HepG2 (cell line): Measurements from ENCODE around the gene ATPAF1. TPM values are rescaled to one million over a fixed set of nuclear protein-coding genes. Genes with fewer than 3 reads are reported as not detected.

Experiments
- IRF2 ChIP-seq: IDR thresholded peaks from 2 replicates; pipeline ENCODE4 v1.6.1; 2018; ENCODE audit warnings: missing genetic modification reagents, missing compliant biosample characterization
- JUN ChIP-seq: sonication (generic); formaldehyde crosslinking; IDR thresholded peaks from 2 replicates; pipeline ENCODE4 v1.4.0; 2020; ENCODE audit warnings: mild to moderate bottlenecking, missing genetic modification reagents
- PHF8 ChIP-seq: sonication (generic); formaldehyde crosslinking; IDR thresholded peaks from 2 replicates; pipeline ENCODE4 v1.5.0; 2020; ENCODE audit warnings: missing genetic modification reagents
- SP4 ChIP-seq: sonication (generic); formaldehyde crosslinking; IDR thresholded peaks from 2 replicates; pipeline ENCODE4 v1.8.1; 2023; ENCODE audit warnings: mild to moderate bottlenecking, missing genetic modification reagents
- TAF1 ChIP-seq: sonication (generic); formaldehyde crosslinking; IDR thresholded peaks from 2 replicates; pipeline ENCODE4 v1.4.0; 2020; ENCODE audit warnings: missing genetic modification reagents
- ZC3H13 ChIP-seq: sonication (generic); formaldehyde crosslinking; IDR thresholded peaks from 2 replicates; pipeline ENCODE4 v1.8.1; 2023; ENCODE audit warnings: mild to moderate bottlenecking, missing genetic modification reagents, moderate library complexity
- ZFAT ChIP-seq: sonication (generic); formaldehyde crosslinking; conservative IDR thresholded peaks from 2 replicates; pipeline ENCODE4 v1.8.1; 2023; ENCODE audit warnings: missing genetic modification reagents, inconsistent platforms
- ZMYM2 ChIP-seq: sonication (generic); formaldehyde crosslinking; IDR thresholded peaks from 2 replicates; pipeline ENCODE4 v1.8.0; 2022; ENCODE audit warnings: mild to moderate bottlenecking, missing genetic modification reagents
- ZMYM3 ChIP-seq: sonication (generic); formaldehyde crosslinking; IDR thresholded peaks from 2 replicates; pipeline ENCODE4 v1.5.1; 2020; ENCODE audit warnings: mild to moderate bottlenecking, missing genetic modification reagents
- ZMYM4 ChIP-seq: sonication (generic); formaldehyde crosslinking; IDR thresholded peaks from 2 replicates; pipeline ENCODE4 v1.8.1; 2023; ENCODE audit warnings: mild to moderate bottlenecking, missing genetic modification reagents
- ZNF557 ChIP-seq: sonication (generic); formaldehyde crosslinking; IDR thresholded peaks from 2 replicates; pipeline ENCODE4 v1.4.0; 2020; ENCODE audit warnings: missing genetic modification reagents
- ZNF570 ChIP-seq: sonication (generic); formaldehyde crosslinking; IDR thresholded peaks from 2 replicates; pipeline ENCODE4 v1.4.0; 2020; ENCODE audit warnings: mild to moderate bottlenecking, missing genetic modification reagents, borderline replicate concordance
- ZNF709 ChIP-seq: sonication (generic); formaldehyde crosslinking; IDR thresholded peaks from 2 replicates; pipeline ENCODE4 v1.5.0; 2020; ENCODE audit warnings: mild to moderate bottlenecking, missing genetic modification reagents
- ZNF883 ChIP-seq: sonication (generic); formaldehyde crosslinking; IDR thresholded peaks from 2 replicates; pipeline ENCODE4 v1.5.1; 2020; ENCODE audit warnings: mild to moderate bottlenecking, missing genetic modification reagents; ENCODE audit errors: not compliant biosample characterization
- ZSCAN12 ChIP-seq: sonication (generic); formaldehyde crosslinking; IDR thresholded peaks from 2 replicates; pipeline ENCODE4 v1.9.0; 2021; ENCODE audit warnings: mild to moderate bottlenecking, missing genetic modification reagents
- polyA plus RNA-seq, 8 experiments: library from polyadenylated mRNA; depleted of rRNA in 3 of 8; stranded (reverse) in 7 of 8; unstranded in 1 of 8; fragments of >200 nt; fragmentation: Illumina TruSeq in 4 of 8; extraction: Trizol in 4 of 8; gene quantifications; 2 replicates each; pipeline versions ENCODE4 v1.2.1 to v1.2.3, GENCODE V29; 2011 to 2016; ENCODE audit warnings: low read depth in 4 of 8, missing spikeins in 1 of 8, mixed read lengths in 1 of 8; ENCODE audit not compliant: insufficient read depth in 1 of 8
- total RNA-seq, 5 experiments: library from RNA; depleted of rRNA; stranded (reverse); fragments of >200 nt; fragmentation: Illumina TruSeq; extraction: Trizol; gene quantifications; 2 replicates each; pipeline ENCODE4 v1.2.3, GENCODE V29; 2016; ENCODE audit warnings: low read depth in 1 of 5
- TF ChIP-seq, protein P1 (sequence below): IDR thresholded peaks from 2 replicates; pipeline ENCODE4 v1.6.1; 2012; ENCODE audit warnings: inconsistent platforms
- TF ChIP-seq, protein P2 (sequence below): sonication (generic); formaldehyde crosslinking; IDR thresholded peaks from 2 replicates; pipeline ENCODE4 v1.4.0; 2020; ENCODE audit warnings: missing genetic modification reagents
- TF ChIP-seq, protein P3 (sequence below): sonication (generic); formaldehyde crosslinking; IDR thresholded peaks from 2 replicates; pipeline ENCODE4 v1.5.0; 2020; ENCODE audit warnings: mild to moderate bottlenecking, missing genetic modification reagents
- TF ChIP-seq, protein P4 (sequence below): sonication (generic); formaldehyde crosslinking; IDR thresholded peaks from 2 replicates; pipeline ENCODE4 v1.4.0; 2020; ENCODE audit warnings: missing genetic modification reagents
- TF ChIP-seq, protein P5 (sequence below): sonication (generic); formaldehyde crosslinking; IDR thresholded peaks from 2 replicates; pipeline ENCODE4 v1.5.1; 2020; ENCODE audit warnings: mild to moderate bottlenecking, missing genetic modification reagents, moderate library complexity

Gene ATPAF1
- total and polyA plus RNA-seq, 2 of the 13 experiments (the other 11 are each of a cell fraction or from before 2014, with no cell fraction given): 66.6 to 76.7 TPM

DNA sequence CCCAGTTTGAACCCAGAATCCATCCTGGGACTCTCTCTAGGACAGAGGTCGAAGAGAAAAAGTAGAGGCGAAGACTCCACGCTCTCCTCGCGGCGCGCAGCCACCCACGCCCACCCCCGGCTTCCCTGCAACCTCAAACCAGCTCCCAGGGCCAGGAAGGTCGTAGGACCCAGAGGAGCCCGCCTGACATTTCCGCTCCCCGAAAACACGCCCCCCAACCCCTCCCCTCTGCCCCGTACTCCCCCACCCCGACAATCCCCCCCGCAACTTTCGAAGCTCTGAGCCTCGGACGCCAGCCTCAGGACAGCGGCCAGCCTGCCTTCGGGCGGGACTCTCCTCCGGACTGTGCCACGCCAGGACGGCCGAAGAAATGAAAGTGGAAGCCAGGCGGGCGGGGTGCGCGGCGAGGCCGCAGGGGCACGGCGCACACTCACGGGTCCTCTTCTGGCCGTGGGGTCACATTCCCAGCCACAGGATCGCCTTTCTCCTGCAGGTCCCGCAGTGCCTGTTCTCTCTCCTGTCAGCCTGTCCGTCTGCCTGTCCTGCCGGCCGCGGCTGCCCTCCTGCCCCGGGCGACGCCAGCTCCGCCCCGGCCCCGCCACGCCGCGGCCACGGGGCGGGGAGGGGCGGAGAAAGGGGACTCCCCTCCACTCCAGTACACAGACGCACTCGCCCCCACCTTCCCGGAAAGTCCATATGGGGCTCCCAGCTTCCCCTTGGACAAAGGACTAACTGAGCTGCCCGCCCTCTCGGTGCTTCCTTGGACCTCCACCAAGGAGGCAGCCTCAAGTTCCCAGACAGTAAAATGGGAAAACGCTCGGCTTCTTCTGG, 51.7 kb downstream of the ATPAF1 start, which contains the start of gene MOB3C (continued):
- TF ChIP-seq ZNF709 (CRISPR knock-in tag) (0 out of 2 replicates have a peak, but pooled peaks have one; percentile 37), SP4 (CRISPR knock-in tag) (peak; percentile 18; the same call in 1 of the 2 replicates), ZC3H13 (CRISPR knock-in tag) (0 out of 2 replicates have a peak, but pooled peaks have one; percentile 31), TAF1 (0 out of 2 replicates have a peak, but pooled peaks have one; percentile 20), ZMYM4 (CRISPR knock-in tag) (peak; percentile 52; the same call in 1 of the 2 replicates), PHF8 (CRISPR knock-in tag) (peak; percentile 63), ZNF570 (0 out of 2 replicates have a peak, but pooled peaks have one; percentile 37), ZSCAN12 (no peak), ZMYM3 (peak; percentile 17; the same call in 1 of the 2 replicates), IRF2 (CRISPR knock-in tag) (peak; percentile 61; the same call in 1 of the 2 replicates), JUN (CRISPR knock-in tag) (no peak), ZFAT (CRISPR knock-in tag) (no peak), ZMYM2 (CRISPR knock-in tag) (no peak), ZNF883 (CRISPR knock-in tag) (peak; percentile 35), ZNF557 (CRISPR knock-in tag) (no peak)
- TF ChIP-seq, protein P1, sequence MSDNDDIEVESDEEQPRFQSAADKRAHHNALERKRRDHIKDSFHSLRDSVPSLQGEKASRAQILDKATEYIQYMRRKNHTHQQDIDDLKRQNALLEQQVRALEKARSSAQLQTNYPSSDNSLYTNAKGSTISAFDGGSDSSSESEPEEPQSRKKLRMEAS: peak; percentile 71
- TF ChIP-seq, protein P2, sequence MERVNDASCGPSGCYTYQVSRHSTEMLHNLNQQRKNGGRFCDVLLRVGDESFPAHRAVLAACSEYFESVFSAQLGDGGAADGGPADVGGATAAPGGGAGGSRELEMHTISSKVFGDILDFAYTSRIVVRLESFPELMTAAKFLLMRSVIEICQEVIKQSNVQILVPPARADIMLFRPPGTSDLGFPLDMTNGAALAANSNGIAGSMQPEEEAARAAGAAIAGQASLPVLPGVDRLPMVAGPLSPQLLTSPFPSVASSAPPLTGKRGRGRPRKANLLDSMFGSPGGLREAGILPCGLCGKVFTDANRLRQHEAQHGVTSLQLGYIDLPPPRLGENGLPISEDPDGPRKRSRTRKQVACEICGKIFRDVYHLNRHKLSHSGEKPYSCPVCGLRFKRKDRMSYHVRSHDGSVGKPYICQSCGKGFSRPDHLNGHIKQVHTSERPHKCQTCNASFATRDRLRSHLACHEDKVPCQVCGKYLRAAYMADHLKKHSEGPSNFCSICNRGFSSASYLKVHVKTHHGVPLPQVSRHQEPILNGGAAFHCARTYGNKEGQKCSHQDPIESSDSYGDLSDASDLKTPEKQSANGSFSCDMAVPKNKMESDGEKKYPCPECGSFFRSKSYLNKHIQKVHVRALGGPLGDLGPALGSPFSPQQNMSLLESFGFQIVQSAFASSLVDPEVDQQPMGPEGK: peak; percentile 64; the same call in 1 of the 2 replicates
- TF ChIP-seq, protein P3, sequence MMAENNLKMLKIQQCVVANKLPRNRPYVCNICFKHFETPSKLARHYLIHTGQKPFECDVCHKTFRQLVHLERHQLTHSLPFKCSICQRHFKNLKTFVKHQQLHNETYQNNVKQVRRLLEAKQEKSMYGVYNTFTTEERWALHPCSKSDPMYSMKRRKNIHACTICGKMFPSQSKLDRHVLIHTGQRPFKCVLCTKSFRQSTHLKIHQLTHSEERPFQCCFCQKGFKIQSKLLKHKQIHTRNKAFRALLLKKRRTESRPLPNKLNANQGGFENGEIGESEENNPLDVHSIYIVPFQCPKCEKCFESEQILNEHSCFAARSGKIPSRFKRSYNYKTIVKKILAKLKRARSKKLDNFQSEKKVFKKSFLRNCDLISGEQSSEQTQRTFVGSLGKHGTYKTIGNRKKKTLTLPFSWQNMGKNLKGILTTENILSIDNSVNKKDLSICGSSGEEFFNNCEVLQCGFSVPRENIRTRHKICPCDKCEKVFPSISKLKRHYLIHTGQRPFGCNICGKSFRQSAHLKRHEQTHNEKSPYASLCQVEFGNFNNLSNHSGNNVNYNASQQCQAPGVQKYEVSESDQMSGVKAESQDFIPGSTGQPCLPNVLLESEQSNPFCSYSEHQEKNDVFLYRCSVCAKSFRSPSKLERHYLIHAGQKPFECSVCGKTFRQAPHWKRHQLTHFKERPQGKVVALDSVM (CRISPR knock-in tag): peak; percentile 80
- TF ChIP-seq, protein P4, sequence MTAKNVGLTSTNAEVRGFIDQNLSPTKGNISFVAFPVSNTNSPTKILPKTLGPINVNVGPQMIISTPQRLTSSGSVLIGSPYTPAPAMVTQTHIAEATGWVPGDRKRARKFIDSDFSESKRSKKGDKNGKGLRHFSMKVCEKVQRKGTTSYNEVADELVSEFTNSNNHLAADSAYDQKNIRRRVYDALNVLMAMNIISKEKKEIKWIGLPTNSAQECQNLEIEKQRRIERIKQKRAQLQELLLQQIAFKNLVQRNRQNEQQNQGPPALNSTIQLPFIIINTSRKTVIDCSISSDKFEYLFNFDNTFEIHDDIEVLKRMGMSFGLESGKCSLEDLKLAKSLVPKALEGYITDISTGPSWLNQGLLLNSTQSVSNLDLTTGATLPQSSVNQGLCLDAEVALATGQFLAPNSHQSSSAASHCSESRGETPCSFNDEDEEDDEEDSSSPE (CRISPR knock-in tag): peak; percentile 53
- TF ChIP-seq, protein P5, sequence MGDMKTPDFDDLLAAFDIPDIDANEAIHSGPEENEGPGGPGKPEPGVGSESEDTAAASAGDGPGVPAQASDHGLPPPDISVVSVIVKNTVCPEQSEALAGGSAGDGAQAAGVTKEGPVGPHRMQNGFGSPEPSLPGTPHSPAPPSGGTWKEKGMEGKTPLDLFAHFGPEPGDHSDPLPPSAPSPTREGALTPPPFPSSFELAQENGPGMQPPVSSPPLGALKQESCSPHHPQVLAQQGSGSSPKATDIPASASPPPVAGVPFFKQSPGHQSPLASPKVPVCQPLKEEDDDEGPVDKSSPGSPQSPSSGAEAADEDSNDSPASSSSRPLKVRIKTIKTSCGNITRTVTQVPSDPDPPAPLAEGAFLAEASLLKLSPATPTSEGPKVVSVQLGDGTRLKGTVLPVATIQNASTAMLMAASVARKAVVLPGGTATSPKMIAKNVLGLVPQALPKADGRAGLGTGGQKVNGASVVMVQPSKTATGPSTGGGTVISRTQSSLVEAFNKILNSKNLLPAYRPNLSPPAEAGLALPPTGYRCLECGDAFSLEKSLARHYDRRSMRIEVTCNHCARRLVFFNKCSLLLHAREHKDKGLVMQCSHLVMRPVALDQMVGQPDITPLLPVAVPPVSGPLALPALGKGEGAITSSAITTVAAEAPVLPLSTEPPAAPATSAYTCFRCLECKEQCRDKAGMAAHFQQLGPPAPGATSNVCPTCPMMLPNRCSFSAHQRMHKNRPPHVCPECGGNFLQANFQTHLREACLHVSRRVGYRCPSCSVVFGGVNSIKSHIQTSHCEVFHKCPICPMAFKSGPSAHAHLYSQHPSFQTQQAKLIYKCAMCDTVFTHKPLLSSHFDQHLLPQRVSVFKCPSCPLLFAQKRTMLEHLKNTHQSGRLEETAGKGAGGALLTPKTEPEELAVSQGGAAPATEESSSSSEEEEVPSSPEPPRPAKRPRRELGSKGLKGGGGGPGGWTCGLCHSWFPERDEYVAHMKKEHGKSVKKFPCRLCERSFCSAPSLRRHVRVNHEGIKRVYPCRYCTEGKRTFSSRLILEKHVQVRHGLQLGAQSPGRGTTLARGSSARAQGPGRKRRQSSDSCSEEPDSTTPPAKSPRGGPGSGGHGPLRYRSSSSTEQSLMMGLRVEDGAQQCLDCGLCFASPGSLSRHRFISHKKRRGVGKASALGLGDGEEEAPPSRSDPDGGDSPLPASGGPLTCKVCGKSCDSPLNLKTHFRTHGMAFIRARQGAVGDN (CRISPR knock-in tag): peak; percentile 84
